ENCODE data around the gene TMBIM4. TPM values are rescaled to one million over a fixed set of nuclear protein-coding genes. Genes with fewer than 3 reads are reported as not detected.

TMBIM4 gene
- total RNA-seq, 2 donors from 2014 or later, result 26.5 to 43.5 TPM

DNA sequence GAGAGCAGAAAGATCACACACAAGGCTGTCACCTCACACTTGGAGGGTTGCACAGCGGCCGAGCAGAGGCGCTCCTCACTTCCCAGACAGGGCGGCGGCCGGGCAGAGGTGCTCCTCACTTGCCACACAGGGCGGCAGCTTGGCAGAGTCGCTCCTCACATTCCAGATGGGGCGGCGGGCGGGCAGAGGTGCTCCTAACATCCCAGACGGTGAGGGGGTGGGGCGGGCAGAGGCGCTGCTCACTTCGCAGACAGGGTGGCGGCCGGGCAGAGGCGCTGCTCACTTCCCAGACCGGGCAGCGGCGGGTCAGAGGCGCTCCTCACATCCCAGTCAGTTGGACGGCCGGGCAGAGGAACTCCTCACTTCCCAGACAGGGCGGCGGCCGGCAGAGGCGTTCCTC lies 9.1 kb downstream of the TMBIM4 start:
- peaks cover 6 to 13% of the 10 kb centered on the region in 2 donors for H3K9me3 Mint-ChIP-seq
- no peak overlapping the region for H3K27ac Mint-ChIP-seq
- ATAC-seq (no peak), DNase-seq (ENCODE audit: low spot score in 2 of 2) (no peak)
- H3K36me3 Mint-ChIP-seq, result peaks cover 25 to 51% of the 10 kb centered on the region in 2 donors

DNA sequence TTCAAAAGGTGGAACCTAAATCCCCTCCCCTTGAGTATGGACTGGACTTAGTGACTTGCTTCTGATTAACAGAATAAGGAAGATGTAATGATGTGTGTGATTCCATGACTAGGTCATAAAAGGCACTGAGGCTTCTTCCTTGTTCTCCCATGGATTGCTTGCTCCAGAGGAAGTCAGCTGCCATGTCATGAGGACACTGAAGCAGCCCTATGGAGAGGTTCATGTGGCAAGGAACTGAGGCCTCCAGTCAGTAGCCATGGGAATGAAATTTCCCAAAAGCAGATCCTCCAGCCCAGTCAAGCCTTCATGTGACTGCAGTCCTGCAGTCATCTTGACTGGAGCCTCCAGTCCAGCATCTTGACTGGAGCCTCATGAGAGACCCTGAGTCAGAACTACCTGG lies 10.7 kb downstream of the TMBIM4 start:
- Mint-ChIP-seq H3K27ac (no peak overlapping the region), H3K36me3 (peaks cover 15 to 35% of the 10 kb centered on the region in 2 donors), H3K9me3 (peaks cover under 1 to 5% of the 10 kb centered on the region in 2 donors)
- DNase-seq (ENCODE audit: low spot score in 2 of 2), result no peak
- no peak for ATAC-seq

DNA sequence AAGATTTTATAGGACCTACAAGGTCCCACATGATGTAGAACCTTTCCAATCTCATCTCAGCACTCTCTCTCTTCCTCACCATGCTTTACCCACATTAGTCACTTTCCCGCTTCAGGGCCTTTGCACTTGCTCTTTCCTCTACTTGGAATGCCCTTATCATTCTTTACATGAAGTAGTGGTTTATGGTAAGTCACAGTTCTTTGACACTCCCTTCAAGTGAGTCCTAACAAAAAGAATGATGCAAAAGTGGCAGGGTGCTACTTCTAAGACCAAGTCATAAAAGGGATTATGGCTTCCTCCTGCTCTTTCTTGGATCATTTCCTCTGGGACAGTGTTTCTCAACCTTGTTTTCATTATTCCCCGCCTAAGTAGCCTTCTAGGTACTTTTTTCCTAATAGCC lies 13.1 kb downstream of the TMBIM4 start:
- Mint-ChIP-seq H3K36me3 (peaks cover 15 to 26% of the 10 kb centered on the region in 2 donors), H3K27ac (peak overlapping the region in 1 of 2 donors; percentile 18), H3K9me3 (no peaks in the 10 kb centered on the region)
- ATAC-seq (peak in 1 of 2 donors; percentile 37), DNase-seq (ENCODE audit: low spot score in 2 of 2) (no peak)

DNA sequence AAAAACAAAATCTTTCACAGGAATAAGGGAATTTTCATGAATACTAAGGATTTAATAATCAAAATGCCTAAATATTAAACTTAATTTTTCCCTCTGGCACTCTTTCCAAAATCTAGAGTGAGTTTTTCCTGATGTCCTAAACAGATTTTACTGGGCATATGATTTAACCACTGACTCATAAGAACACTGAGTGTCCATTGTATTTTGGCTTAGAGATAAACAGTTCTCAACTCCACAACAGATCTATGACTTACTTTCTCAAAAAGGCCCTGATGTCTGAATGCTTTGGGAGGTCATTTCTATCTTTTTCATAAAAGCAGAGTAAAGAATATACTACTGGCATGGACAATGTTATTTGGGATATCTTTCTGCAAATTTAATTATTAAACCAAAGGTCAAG lies 15.0 kb downstream of the TMBIM4 start:
- peaks cover 11 to 26% of the 10 kb centered on the region in 2 donors for H3K36me3 Mint-ChIP-seq
- H3K27ac Mint-ChIP-seq, result peak overlapping the region in 1 of 2 donors; percentile 61
- DNase-seq (ENCODE audit: low spot score in 2 of 2) (no peak), ATAC-seq (no peak)
- no peaks in the 10 kb centered on the region for H3K9me3 Mint-ChIP-seq

DNA sequence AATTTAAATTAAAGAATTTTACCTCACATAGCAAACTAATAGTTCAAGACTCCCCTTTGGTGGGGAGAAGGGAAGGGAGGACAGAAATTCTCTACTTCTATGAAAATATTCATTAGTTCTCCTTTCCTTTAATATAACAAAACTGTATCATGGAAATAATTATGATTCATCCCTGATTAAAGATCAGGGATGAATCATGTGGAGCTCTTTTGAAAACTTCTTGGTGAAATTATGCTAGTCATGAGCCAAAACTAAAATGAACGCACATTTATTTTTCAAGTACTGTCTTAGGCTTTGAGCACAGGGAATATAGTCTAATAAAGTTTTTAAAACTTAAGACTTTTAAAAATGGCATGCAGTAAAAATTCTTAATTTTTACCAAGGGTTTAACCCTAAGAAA lies 17.1 kb downstream of the TMBIM4 start:
- DNase-seq (ENCODE audit: low spot score in 2 of 2) (no peak), ATAC-seq (no peak)
- no peaks in the 10 kb centered on the region for H3K9me3 Mint-ChIP-seq
- no peak overlapping the region for H3K27ac Mint-ChIP-seq
- peaks cover 7 to 11% of the 10 kb centered on the region in 2 donors for H3K36me3 Mint-ChIP-seq

DNA sequence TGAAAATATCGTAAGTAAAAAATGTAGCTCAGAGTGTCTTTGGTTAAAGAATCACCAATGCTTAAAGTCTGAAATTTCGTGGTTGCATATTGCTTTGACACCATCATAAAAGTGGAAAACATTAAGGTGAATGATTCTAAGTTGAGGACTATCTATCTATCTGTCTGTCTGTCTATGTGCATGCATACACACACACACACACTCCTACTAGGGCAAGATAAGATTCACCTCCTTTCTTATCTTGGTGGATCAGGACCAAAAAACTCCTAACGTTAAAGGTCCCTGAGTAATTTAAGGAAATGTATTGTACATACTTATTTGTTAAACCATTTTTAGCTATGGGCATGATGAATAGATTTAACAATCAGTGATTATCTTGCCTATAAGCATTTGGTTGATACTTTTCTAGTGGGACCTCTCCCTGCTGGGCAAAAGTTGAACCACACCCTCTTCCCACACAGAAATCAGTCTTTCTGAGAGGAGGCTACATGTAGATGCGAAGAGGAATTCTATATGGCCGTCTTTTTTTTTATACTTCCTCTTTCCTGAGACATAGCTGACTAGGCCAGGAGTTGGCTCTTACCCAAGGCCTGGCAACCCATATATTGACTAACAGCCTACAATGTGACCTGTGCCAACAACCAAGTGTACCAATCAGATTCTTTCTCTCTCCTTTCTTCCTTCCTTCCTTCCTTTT lies 19.9 kb downstream of the TMBIM4 start:
- peaks cover 2 to 12% of the 10 kb centered on the region in 2 donors for H3K36me3 Mint-ChIP-seq
- peak overlapping the region in 1 of 2 donors; percentile 15 for H3K27ac Mint-ChIP-seq
- no peaks in the 10 kb centered on the region for H3K9me3 Mint-ChIP-seq
- ATAC-seq (no peak), DNase-seq (ENCODE audit: low spot score in 2 of 2) (no peak)

DNA sequence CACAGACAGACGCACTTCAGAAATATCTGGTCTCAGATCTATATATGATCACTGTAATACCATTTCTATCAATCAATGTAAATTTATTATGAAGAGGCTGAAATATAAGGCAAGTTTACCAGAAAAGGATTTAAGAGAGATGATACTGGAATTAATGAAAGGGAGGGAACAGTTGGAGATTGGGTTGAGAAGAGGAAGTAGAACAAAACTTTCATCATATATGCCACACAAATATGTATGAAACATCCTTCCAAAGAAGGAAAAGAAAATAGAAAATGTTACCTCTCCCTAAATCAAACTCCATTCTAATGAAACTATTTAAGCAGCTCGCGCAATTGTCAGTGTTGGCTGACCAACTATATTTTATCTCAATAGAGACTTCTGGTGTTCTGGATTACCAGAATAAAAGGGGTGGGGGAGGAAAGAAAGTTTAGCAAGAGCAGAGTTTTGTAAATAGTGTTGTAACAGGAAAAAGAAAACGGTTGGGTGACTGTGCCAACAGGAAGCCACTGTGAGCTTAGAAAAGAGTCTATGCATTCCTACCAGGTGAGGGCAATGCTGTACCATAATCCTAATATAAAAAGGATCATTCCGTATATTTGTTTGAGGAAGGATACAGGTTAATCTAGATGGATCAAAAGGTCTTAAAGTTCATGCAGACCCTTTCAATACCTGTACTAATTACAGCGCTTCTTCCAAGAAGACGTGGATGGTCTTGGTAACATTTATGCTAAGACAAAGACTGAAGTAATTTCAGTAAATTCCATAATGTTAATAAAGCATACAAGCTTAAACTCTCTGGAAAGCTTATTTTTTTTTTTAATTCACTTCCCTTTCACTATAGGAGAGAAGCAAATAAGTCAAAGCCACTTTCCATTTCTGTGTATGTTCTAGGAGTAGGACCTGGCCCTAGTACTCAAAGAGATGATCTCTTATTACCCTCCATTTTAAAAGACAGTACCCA lies 24.7 kb downstream of the TMBIM4 start:
- DNase-seq (ENCODE audit: low spot score in 2 of 2) (no peak), ATAC-seq (peak; percentile 51 to 68)
- peak overlapping the region; percentile 76 to 88 for H3K27ac Mint-ChIP-seq
- H3K9me3 Mint-ChIP-seq, result peaks cover 4 to 11% of the 10 kb centered on the region in 2 donors
- peaks cover 25 to 36% of the 10 kb centered on the region in 2 donors for H3K36me3 Mint-ChIP-seq

DNA sequence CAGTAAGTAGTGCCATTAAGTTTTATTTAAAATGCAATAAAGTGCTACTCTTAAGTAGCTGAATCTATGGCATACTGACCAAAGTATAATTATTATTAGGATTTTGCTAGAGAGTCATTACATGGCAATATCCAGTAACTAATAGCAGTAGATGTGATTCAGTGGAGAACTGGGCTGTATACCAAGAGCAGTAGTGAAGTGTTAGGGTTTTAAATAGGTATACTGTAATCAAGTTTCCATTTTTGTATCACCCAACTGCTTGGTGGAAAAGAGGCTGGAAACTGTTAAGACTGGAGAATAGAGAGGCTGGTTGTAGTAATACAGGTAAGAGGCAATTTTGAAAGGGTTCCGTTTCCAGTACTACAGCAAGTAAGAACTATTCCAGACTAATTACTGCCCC lies 25.9 kb downstream of the TMBIM4 start:
- Mint-ChIP-seq H3K9me3 (peaks cover 6 to 19% of the 10 kb centered on the region in 2 donors), H3K36me3 (peaks cover 30 to 47% of the 10 kb centered on the region in 2 donors), H3K27ac (peak overlapping the region in 1 of 2 donors; percentile 88)
- DNase-seq (ENCODE audit: low spot score in 2 of 2) (no peak), ATAC-seq (no peak)

DNA sequence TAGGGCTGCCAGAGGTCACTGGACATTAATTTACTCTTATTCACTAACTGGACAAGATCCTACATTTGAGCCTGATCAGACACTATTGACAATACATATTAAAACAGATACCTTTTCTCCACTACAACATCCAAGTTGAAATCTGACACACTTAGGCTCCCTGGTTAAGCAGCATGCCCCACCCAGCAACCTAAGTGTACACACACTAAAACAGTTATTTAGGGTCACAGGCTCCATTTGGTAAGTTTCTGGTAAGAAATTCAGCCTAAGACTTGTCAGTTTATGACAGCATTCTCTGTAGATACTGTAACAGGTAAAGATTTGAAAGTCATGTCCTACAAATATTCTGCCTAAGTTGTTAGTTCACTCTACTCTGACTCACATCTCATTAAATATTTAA lies 27.0 kb downstream of the TMBIM4 start:
- Mint-ChIP-seq H3K27ac (peak overlapping the region in 1 of 2 donors; percentile 32), H3K9me3 (peaks cover 6 to 19% of the 10 kb centered on the region in 2 donors), H3K36me3 (peaks cover 30 to 49% of the 10 kb centered on the region in 2 donors)
- ATAC-seq (no peak), DNase-seq (ENCODE audit: low spot score in 2 of 2) (no peak)

DNA sequence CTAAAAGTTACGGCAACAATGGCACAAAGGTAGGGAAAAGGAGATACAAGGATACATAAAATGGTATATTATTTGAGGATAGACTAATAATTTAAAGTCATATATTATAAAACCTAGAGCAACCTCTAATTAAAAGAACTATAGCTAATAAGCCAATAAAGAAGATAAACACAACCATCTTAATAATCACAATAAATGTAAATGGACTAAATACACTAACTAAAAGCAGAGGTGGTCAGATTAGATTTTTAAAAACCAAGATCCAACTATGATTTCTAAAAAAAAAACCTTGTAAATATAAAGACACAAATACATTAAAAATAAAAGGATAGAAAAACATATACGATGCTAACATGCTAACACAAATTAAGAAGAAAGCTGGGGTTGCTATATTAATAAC lies 28.5 kb downstream of the TMBIM4 start:
- H3K9me3 Mint-ChIP-seq, result peaks cover 6 to 19% of the 10 kb centered on the region in 2 donors
- DNase-seq (ENCODE audit: low spot score in 2 of 2), result no peak
- ATAC-seq, result no peak
- no peak overlapping the region for H3K27ac Mint-ChIP-seq
- peaks cover 30 to 56% of the 10 kb centered on the region in 2 donors for H3K36me3 Mint-ChIP-seq

DNA sequence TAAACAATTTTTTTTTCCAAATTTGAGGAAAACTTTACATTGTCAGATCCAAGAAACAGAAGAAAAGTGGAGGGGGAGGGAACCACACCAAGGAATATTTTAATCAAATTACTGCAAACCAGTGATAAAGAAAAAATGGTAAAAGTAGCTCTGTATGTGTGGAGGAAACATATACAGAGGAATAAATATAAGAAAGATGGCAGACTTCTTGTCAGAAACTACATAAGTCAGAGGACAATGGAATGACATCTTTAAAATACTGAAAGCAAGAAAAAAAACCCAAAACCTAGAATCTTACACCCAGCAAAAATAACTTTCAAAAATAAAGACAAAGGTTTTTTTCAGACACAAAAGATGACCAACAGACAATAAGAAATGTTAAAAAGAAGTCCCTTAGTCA lies 29.1 kb downstream of the TMBIM4 start:
- H3K27ac Mint-ChIP-seq, result peak overlapping the region in 1 of 2 donors; percentile 24
- H3K9me3 Mint-ChIP-seq, result peaks cover 6 to 19% of the 10 kb centered on the region in 2 donors
- no peak for ATAC-seq
- no peak for DNase-seq (ENCODE audit: low spot score in 2 of 2)
- H3K36me3 Mint-ChIP-seq, result peaks cover 30 to 53% of the 10 kb centered on the region in 2 donors

DNA sequence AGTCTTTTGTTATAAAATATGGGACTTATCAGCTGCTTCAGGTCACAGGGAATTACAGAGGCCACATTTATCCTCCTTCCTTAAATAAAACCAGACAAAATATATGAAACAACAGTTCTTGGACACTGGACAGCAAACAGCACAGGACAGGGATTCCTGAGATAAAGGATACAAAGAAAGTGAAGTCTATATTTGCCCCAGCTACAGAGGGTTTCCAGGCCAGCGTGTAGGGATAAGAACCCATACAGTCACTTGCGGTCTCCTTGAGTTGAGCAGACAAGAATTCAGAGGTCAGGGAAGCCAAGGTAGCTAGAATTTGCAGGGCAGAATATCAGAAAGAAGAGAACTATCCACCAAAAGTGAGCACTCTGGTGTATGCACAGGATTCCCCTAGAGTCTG lies 30.5 kb downstream of the TMBIM4 start:
- peaks cover 6 to 19% of the 10 kb centered on the region in 2 donors for H3K9me3 Mint-ChIP-seq
- H3K36me3 Mint-ChIP-seq, result peaks cover 24 to 52% of the 10 kb centered on the region in 2 donors
- H3K27ac Mint-ChIP-seq, result no peak overlapping the region
- no peak for DNase-seq (ENCODE audit: low spot score in 2 of 2)
- ATAC-seq, result no peak

DNA sequence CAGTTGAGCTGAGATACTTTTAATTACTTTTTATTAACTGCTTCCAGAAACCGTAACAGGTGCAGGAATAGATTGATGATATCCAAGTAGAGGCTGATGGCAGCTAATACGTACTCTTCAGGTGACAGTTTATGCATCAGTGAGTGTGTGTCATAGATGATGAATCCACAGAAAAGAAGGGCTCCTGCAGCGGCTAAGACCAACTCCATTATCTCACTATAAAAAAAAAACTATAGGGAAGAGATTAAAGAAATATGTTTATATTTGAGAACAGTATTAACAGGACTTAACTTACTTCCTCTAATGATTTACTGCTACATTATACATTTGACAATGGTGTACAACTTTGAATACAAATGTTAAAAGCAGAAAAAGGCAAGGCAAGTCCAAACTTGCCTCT lies 31.9 kb downstream of the TMBIM4 start:
- peaks cover 6 to 19% of the 10 kb centered on the region in 2 donors for H3K9me3 Mint-ChIP-seq
- H3K36me3 Mint-ChIP-seq, result peaks cover 23 to 50% of the 10 kb centered on the region in 2 donors
- ATAC-seq, result no peak
- DNase-seq (ENCODE audit: low spot score in 2 of 2), result no peak
- H3K27ac Mint-ChIP-seq, result no peak overlapping the region

DNA sequence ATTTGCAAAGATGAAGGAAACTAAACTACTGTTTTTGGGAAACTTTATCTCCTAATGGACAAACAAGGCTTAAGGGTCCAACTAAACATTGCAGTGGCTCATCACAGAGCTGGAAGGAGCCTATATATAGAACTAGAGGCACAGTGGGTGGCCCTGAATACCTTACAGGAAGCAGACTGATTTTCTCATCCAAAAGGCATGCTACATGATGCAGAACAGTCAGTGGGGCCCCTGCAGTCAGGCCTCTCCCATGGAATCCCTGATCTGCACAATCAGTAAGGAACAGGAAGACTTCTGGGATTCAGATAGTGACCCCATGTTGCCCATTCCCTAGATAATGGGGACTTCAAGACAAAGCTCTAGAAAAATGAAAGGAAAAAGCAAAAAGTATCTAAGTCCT lies 37.4 kb downstream of the TMBIM4 start:
- ATAC-seq (no peak), DNase-seq (ENCODE audit: low spot score in 2 of 2) (no peak)
- Mint-ChIP-seq H3K27ac (peak overlapping the region in 1 of 2 donors; percentile 97), H3K36me3 (peaks cover 25 to 32% of the 10 kb centered on the region in 2 donors), H3K9me3 (no peaks in the 10 kb centered on the region)

DNA sequence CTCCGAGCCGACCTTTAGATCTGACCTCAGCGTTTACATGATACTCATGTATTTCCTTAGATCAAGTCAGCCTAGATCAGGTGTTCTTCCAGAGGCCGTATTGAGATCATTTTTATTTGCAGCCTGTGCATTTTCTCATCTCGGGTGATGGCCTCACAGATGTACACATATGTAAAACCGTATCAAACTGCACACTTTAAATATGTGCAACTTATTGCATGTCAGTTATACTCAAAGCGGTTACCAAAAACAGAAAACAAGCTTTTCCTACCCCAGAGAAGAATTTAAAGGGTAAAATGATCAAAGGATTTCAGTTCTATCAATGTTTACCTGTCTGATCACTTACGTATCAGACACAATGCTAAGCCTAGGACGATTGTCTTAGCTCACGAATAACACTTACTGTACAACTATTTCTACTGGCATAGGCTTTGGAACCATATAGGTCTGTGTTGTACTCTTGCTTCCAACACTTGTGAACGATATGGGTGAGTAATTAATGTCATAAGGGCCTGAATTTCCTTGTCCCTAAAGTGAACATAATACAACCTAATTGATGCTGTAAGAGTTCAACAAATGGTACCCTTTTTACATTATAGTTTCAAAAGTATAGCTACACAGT lies 38.6 kb downstream of the TMBIM4 start:
- no peaks in the 10 kb centered on the region for H3K9me3 Mint-ChIP-seq
- no peak for DNase-seq (ENCODE audit: low spot score in 2 of 2)

DNA sequence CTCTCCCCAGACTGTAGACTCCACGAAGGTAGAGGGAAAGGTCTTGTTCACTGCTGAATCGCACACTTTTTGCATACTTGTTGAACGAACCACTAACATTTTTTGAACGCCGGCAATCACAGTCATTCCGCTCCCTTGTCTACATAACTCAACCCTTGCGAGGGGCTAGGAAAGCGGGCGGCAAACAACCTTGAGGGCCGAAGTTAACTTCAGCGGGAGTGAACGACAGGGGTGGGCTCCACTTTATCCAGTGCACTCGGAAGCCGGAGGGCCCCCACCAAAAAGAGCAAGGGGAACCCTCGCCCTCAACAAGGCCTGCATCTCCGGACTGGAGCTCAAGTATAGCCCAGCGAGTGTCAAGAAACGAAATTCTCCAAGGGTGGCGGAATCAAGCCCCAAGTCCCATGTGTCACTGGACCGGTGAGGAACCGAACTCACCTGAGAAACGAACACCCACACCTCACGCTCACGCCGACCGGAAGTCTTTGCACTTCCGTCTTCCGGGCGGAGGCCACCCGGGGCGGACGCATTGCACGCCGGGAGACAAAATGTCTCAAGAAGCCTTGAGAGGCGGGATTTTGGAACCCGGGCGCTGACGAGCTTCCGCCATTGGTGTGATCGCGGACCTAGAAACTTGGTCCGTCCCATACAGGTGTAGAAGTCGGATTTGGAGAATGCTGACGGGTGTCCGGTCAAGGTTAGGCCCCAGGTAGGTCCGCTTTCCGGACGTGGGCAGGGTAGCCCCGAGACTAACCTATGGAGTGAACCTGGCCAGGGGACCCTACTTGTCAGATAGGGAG lies 39.3 kb downstream of the TMBIM4 start, which contains the start of gene LLPH:
Gene LLPH (minus strand): TSS at position 484 of the 800 bp plus-strand sequence. CDS start 1,644 bp downstream, outside the sequence.
- Mint-ChIP-seq H3K9me3 (no peaks in the 10 kb centered on the region), H3K36me3 (peaks cover 38% of the 10 kb centered on the region in 2 donors), H3K27ac (peak within 1 kb of the TSS; percentile 95 to 97)
- peak; percentile 95 to 97 for ATAC-seq
- peak; percentile 86 to 89 for DNase-seq (ENCODE audit: low spot score in 2 of 2)

More for the DNA sequence above, 38.6 kb downstream of the TMBIM4 start:
- peak in 1 of 2 donors; percentile 87 for ATAC-seq
- peak overlapping the region; percentile 95 to 97 for H3K27ac Mint-ChIP-seq
- H3K36me3 Mint-ChIP-seq, result peaks cover 34 to 35% of the 10 kb centered on the region in 2 donors

Measured in activated naive CD4-positive, alpha-beta T cell treated with anti-CD3 and anti-CD28 coated beads, Interleukin-2, amount 50 U/mL, for 72 hours (primary cell).